ENCODE results near the gene MCUB.

The MCUB gene

DNA sequence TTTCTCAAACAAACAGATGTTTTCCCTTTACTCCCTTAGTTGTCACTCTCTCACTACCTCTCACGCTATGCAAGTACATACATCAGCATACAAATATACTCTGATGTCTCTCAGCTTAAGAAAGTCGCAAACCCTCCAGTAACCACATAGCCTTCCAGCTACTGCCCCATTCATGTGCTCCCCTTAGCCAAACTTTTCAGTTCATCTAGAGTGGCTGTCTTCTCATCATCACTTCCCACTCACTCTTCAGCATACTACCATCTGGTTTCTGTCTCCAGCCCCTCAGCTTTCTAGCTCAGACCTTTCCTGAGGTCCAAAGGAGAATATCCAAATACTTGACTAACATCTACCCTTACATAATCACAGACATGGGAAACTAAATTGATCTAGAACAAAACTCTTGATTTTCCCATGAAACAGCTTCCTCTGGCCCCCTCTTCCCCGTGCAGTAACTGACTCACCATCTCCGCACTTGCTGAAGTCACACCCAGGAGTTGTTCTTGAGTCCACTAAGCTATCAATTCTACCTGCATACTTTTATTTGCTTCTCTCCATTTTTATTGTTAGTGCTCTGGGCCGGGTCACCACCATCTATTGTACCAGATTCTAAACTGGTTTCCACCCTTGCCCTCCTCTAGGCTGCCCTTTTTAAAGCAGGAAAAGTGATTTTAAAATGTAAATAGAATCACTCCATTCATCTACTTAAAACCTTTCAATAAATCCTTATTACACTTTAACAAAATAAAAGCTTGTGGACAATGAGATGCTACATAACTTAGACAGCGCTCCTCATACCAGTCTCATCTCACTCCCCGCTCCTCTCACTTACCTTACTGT is 86.0 kb downstream of the MCUB start:
- H3K36me3 ChIP-seq, result no peaks in the 10 kb centered on the region
- H3K27me3 ChIP-seq (ENCODE audit: insufficient read depth, low read depth, severe bottlenecking), result no peaks in the 10 kb centered on the region
- H3K4me3 ChIP-seq (ENCODE audit: low read depth, low read length), result no peak overlapping the region
- DNase-seq, result no peak
- TF ChIP-seq, protein P1, sequence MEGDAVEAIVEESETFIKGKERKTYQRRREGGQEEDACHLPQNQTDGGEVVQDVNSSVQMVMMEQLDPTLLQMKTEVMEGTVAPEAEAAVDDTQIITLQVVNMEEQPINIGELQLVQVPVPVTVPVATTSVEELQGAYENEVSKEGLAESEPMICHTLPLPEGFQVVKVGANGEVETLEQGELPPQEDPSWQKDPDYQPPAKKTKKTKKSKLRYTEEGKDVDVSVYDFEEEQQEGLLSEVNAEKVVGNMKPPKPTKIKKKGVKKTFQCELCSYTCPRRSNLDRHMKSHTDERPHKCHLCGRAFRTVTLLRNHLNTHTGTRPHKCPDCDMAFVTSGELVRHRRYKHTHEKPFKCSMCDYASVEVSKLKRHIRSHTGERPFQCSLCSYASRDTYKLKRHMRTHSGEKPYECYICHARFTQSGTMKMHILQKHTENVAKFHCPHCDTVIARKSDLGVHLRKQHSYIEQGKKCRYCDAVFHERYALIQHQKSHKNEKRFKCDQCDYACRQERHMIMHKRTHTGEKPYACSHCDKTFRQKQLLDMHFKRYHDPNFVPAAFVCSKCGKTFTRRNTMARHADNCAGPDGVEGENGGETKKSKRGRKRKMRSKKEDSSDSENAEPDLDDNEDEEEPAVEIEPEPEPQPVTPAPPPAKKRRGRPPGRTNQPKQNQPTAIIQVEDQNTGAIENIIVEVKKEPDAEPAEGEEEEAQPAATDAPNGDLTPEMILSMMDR (IDR thresholded peaks at IDR 0.05; ENCODE audit: low read depth, low read length), result no peak
- no peak overlapping the region for H3K27ac ChIP-seq
- no peaks in the 10 kb centered on the region for H3K9me3 ChIP-seq (ENCODE audit: severe bottlenecking)

DNA sequence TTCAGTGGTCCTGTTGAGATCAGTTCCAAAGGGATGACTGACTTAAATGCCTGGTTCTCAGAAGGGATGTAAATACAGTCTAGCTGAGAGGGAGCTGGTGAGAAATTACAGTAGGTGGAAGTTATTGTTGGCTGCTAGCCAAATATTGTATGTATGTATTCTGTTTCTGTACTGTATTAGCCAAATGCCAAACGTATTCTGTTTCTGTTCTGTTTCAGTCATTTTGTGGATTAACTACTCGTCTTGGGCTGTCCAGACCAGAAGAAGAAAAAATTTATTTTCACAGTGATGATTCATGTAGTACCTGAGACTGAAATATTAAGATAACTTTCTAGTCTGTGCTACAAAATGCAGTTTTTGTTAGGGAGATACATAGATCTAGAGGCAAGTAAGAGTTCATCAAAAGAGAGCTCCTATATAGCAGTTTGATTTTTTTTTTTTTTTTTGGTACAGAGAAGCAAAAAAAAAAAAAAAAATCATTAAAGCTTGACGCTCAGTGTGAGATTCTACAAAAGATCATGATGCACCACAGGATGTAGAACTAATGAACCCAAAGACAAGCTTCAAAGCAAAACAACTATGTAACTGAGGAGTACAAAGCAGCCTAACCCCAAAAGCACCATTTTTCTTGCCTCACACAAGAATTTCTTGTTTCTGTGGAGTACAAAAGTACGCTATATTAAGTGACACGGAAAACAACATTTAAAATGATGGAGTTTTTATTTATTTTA is 88.4 kb downstream of the MCUB start:
- Histone ChIP-seq H3K27ac (no peak overlapping the region), H3K9me3 (ENCODE audit: severe bottlenecking) (no peaks in the 10 kb centered on the region), H3K36me3 (no peaks in the 10 kb centered on the region), H3K27me3 (ENCODE audit: insufficient read depth, low read depth, severe bottlenecking) (no peaks in the 10 kb centered on the region), H3K4me3 (ENCODE audit: low read depth, low read length) (no peak overlapping the region)
- DNase-seq, result no peak
- TF ChIP-seq, protein P1 (IDR thresholded peaks at IDR 0.05; ENCODE audit: low read depth, low read length), result no peak

DNA sequence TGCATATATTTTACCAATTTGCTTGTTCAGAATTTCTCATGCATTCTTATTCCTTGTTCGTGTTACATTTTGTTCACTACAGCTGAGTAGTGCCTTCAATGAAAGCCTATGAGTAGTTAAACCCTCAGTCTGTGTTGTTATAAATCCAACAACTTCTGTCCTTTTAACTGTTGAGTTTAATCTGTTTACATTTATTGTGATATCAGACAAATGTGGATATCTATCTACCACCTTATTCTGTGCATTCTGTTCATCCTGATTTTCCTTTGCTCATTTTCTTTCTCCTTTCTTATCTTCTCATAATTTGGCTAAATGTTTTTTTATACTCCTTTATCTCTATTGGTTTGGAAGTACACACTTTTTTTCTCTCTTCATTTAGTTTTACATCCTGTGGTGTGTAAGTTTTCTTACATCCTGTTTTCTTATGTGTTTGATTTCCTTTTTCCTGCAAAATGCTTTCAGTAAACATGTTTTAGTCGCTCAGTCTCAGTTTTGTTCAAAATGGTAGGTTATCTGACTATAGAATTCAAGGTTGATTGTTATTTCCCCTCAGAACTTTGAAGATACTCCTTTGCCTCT is 89.0 kb downstream of the MCUB start:
- H3K27ac ChIP-seq, result no peak overlapping the region
- H3K27me3 ChIP-seq (ENCODE audit: insufficient read depth, low read depth, severe bottlenecking), result no peaks in the 10 kb centered on the region
- TF ChIP-seq, protein P1 (IDR thresholded peaks at IDR 0.05; ENCODE audit: low read depth, low read length), result no peak
- no peak for DNase-seq
- no peaks in the 10 kb centered on the region for H3K9me3 ChIP-seq (ENCODE audit: severe bottlenecking)
- H3K4me3 ChIP-seq (ENCODE audit: low read depth, low read length), result no peak overlapping the region
- H3K36me3 ChIP-seq, result no peaks in the 10 kb centered on the region

DNA sequence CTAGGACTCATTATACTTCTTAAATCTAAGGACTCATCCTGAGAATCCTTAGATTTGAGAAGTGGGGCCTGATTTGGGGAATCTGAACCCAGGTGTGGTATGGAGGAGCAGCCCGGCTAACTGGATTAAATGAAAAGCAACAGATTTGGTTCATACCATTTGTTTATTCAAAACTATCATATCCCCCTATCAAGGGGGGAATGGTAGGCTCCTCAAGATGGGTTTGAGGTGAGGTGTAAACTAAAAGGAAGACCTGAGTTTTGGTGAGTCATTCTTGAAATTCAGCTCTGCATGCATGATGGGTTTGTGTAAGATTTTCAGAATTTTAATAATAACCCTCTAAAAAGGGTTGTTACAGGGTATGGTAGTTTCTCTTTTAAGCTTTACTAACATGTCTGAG is 89.8 kb downstream of the MCUB start:
- Histone ChIP-seq H3K27ac (no peak overlapping the region), H3K27me3 (ENCODE audit: insufficient read depth, low read depth, severe bottlenecking) (no peaks in the 10 kb centered on the region), H3K36me3 (no peaks in the 10 kb centered on the region), H3K9me3 (ENCODE audit: severe bottlenecking) (no peaks in the 10 kb centered on the region), H3K4me3 (ENCODE audit: low read depth, low read length) (no peak overlapping the region)
- no peak for DNase-seq
- TF ChIP-seq, protein P1 (IDR thresholded peaks at IDR 0.05; ENCODE audit: low read depth, low read length), result no peak

DNA sequence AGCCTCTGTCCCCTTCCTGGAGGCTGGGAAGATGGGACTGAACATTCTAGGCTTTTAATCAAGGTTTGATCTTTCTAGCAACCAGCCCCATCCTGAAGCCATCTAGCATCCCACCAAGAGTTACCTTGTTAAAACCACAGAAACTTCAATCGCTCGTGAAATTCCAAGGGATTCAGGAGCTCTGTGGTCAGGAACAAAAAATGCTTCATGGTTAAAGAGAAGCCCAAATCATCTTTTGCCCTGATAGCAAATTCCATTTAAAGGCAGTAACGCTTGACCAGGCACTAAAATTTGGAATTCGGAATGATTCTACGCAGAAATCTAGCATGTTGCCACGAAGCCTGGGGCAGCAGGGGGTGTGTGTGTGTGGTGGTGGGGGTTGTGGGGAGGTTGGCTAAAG is 95.3 kb downstream of the MCUB start:
- Histone ChIP-seq H3K27me3 (ENCODE audit: insufficient read depth, low read depth, severe bottlenecking) (no peaks in the 10 kb centered on the region), H3K9me3 (ENCODE audit: severe bottlenecking) (no peaks in the 10 kb centered on the region), H3K27ac (no peak overlapping the region), H3K4me3 (ENCODE audit: low read depth, low read length) (no peak overlapping the region), H3K36me3 (no peaks in the 10 kb centered on the region)
- TF ChIP-seq, protein P1 (IDR thresholded peaks at IDR 0.05; ENCODE audit: low read depth, low read length), result no peak
- no peak for DNase-seq
